HepG2 (cell line): Measurements from ENCODE around the gene ASXL1. TPM values are rescaled to one million over a fixed set of nuclear protein-coding genes. Genes with fewer than 3 reads are reported as not detected.

Experiments
- BORCS8-MEF2B ChIP-seq: sonication (generic); formaldehyde crosslinking; IDR thresholded peaks from 2 replicates; pipeline ENCODE4 v1.8.0; 2022; ENCODE audit warnings: mild to moderate bottlenecking, missing genetic modification reagents
- CHCHD3 ChIP-seq: sonication (generic); formaldehyde crosslinking; IDR thresholded peaks from 2 replicates; pipeline ENCODE4 v1.8.0; 2022; ENCODE audit warnings: mild to moderate bottlenecking, missing genetic modification reagents, moderate library complexity
- DPF2 ChIP-seq: sonication (generic); formaldehyde crosslinking; IDR thresholded peaks from 2 replicates; pipeline ENCODE4 v1.4.0; 2020; ENCODE audit warnings: mild to moderate bottlenecking, low read depth, missing genetic modification reagents, borderline replicate concordance
- GTF3A ChIP-seq: sonication (generic); formaldehyde crosslinking; conservative IDR thresholded peaks from 2 replicates; pipeline ENCODE4 v1.4.0; 2020; ENCODE audit warnings: mild to moderate bottlenecking, missing genetic modification reagents
- HMGXB4 ChIP-seq, 2 experiments: sonication (generic) in 1 of 2; formaldehyde crosslinking in 1 of 2; IDR thresholded peaks; 2 replicates each; pipeline versions ENCODE4 v1.4.0 to v1.6.1; 2018 to 2020; ENCODE audit warnings: missing genetic modification reagents in 2 of 2, borderline replicate concordance in 1 of 2, low read depth in 1 of 2, mild to moderate bottlenecking in 1 of 2, missing biosample characterization in 1 of 2
- KDM5A ChIP-seq: fragments of 200-600 bp; sonication (generic); IDR thresholded peaks from 2 replicates; pipeline ENCODE4 v1.7.0; 2018; ENCODE audit warnings: antibody characterized with exemption, mild to moderate bottlenecking, low read length, borderline replicate concordance
- KLF11 ChIP-seq: IDR thresholded peaks from 2 replicates; pipeline ENCODE4 v1.6.1; 2016; ENCODE audit warnings: missing compliant biosample characterization
- LBX2 ChIP-seq: sonication (generic); formaldehyde crosslinking; IDR thresholded peaks from 2 replicates; pipeline ENCODE4 v1.5.0; 2020; ENCODE audit warnings: missing genetic modification reagents, mild to moderate bottlenecking, borderline replicate concordance
- MXI1 ChIP-seq: IDR thresholded peaks from 3 replicates; pipeline ENCODE4 v1.6.1; 2012; ENCODE audit warnings: low read depth, low read length, inconsistent platforms, borderline replicate concordance
- MYNN ChIP-seq: sonication (generic); formaldehyde crosslinking; IDR thresholded peaks from 2 replicates; pipeline ENCODE4 v1.4.0; 2020; ENCODE audit warnings: mild to moderate bottlenecking, low read depth, missing genetic modification reagents
- MZF1 ChIP-seq: sonication (generic); formaldehyde crosslinking; IDR thresholded peaks from 2 replicates; pipeline ENCODE4 v1.8.1; 2023; ENCODE audit warnings: mild to moderate bottlenecking, missing genetic modification reagents, borderline replicate concordance
- NFYC ChIP-seq: IDR thresholded peaks from 2 replicates; pipeline ENCODE4 v1.6.1; 2016; ENCODE audit warnings: missing genetic modification reagents, missing compliant biosample characterization
- NR2F6 ChIP-seq, 2 experiments: IDR thresholded peaks; 2 replicates each; pipeline ENCODE4 v1.6.1; 2016; ENCODE audit warnings: antibody characterized with exemption in 1 of 2, mild to moderate bottlenecking in 1 of 2
- STAG1 ChIP-seq: sonication (generic); formaldehyde crosslinking; IDR thresholded peaks from 2 replicates; pipeline ENCODE4 v1.4.0; 2020; ENCODE audit warnings: missing genetic modification reagents
- YY1 ChIP-seq: IDR thresholded peaks from 2 replicates; pipeline ENCODE4 v1.6.1; 2011; ENCODE audit warnings: low read length, low read depth, moderate library complexity, mild to moderate bottlenecking; ENCODE audit not compliant: insufficient read depth, insufficient replicate concordance
- ZBTB21 ChIP-seq: sonication (generic); formaldehyde crosslinking; IDR thresholded peaks from 2 replicates; pipeline ENCODE4 v1.4.0; 2020; ENCODE audit warnings: missing genetic modification reagents
- ZNF230 ChIP-seq: sonication (generic); formaldehyde crosslinking; IDR thresholded peaks from 2 replicates; pipeline ENCODE4 v1.4.0; 2020; ENCODE audit warnings: mild to moderate bottlenecking, missing genetic modification reagents
- ZNF337 ChIP-seq: sonication (generic); formaldehyde crosslinking; IDR thresholded peaks from 2 replicates; pipeline ENCODE4 v1.5.1; 2020; ENCODE audit warnings: missing genetic modification reagents, low read depth, mild to moderate bottlenecking, borderline replicate concordance
- ZNF549 ChIP-seq: sonication (generic); formaldehyde crosslinking; IDR thresholded peaks from 2 replicates; pipeline ENCODE4 v1.5.0; 2020; ENCODE audit warnings: missing genetic modification reagents
- ZNF777 ChIP-seq: sonication (generic); formaldehyde crosslinking; IDR thresholded peaks from 2 replicates; pipeline ENCODE4 v1.4.0; 2020; ENCODE audit warnings: missing genetic modification reagents
- ZNF839 ChIP-seq: sonication (generic); formaldehyde crosslinking; IDR thresholded peaks from 2 replicates; pipeline ENCODE4 v1.4.0; 2020; ENCODE audit warnings: missing genetic modification reagents, mild to moderate bottlenecking, borderline replicate concordance
- polyA plus RNA-seq, 8 experiments: library from polyadenylated mRNA; depleted of rRNA in 3 of 8; stranded (reverse) in 7 of 8; unstranded in 1 of 8; fragments of >200 nt; fragmentation: Illumina TruSeq in 4 of 8; extraction: Trizol in 4 of 8; gene quantifications; 2 replicates each; pipeline versions ENCODE4 v1.2.1 to v1.2.3, GENCODE V29; 2011 to 2016; ENCODE audit warnings: low read depth in 4 of 8, missing spikeins in 1 of 8, mixed read lengths in 1 of 8; ENCODE audit not compliant: insufficient read depth in 1 of 8
- total RNA-seq, 5 experiments: library from RNA; depleted of rRNA; stranded (reverse); fragments of >200 nt; fragmentation: Illumina TruSeq; extraction: Trizol; gene quantifications; 2 replicates each; pipeline ENCODE4 v1.2.3, GENCODE V29; 2016; ENCODE audit warnings: low read depth in 1 of 5
- TF ChIP-seq, protein P1 (sequence below): sonication (generic); formaldehyde crosslinking; IDR thresholded peaks from 2 replicates; pipeline ENCODE4 v1.5.0; 2020; ENCODE audit warnings: mild to moderate bottlenecking, missing genetic modification reagents, moderate library complexity
- TF ChIP-seq, protein P2 (sequence below): sonication (generic); formaldehyde crosslinking; IDR thresholded peaks from 2 replicates; pipeline ENCODE4 v1.5.0; 2020; ENCODE audit warnings: mild to moderate bottlenecking, missing genetic modification reagents

The ASXL1 gene
- total and polyA plus RNA-seq, 2 of the 13 experiments (the other 11 are each of a cell fraction or from before 2014, with no cell fraction given) = 62.1 to 74.8 TPM

- peak; percentile 84 for TF ChIP-seq BORCS8-MEF2B (CRISPR knock-in tag)
- TF ChIP-seq GTF3A (CRISPR knock-in tag) = peak; percentile 96
- peak; percentile 44; the same call in 1 of the 3 replicates for TF ChIP-seq MXI1
- no peak for TF ChIP-seq ZNF777 (CRISPR knock-in tag)
- TF ChIP-seq NR2F6 (IDR thresholded peaks at IDR 0.05) = peak; percentile 35; the same call in 1 of the 2 replicates
- TF ChIP-seq NR2F6 (CRISPR knock-in tag; IDR thresholded peaks at IDR 0.05) = no peak; the same call in 1 of the 2 replicates
- peak; percentile 86 for TF ChIP-seq ZNF230 (CRISPR knock-in tag)
- TF ChIP-seq ZBTB21 (CRISPR knock-in tag) = no peak
- peak in 1 of 2 experiments; percentile 84; a peak in 2 of 4 replicates for TF ChIP-seq HMGXB4 (CRISPR knock-in tag; IDR thresholded peaks at IDR 0.05; ENCODE audit: borderline replicate concordance in 1 of 2, low read depth in 1 of 2)
- TF ChIP-seq NFYC (CRISPR knock-in tag) = no peak
- TF ChIP-seq YY1 = peak; percentile 50
- TF ChIP-seq LBX2 (CRISPR knock-in tag) = peak; percentile 69; the same call in 1 of the 2 replicates
- TF ChIP-seq, protein P1, sequence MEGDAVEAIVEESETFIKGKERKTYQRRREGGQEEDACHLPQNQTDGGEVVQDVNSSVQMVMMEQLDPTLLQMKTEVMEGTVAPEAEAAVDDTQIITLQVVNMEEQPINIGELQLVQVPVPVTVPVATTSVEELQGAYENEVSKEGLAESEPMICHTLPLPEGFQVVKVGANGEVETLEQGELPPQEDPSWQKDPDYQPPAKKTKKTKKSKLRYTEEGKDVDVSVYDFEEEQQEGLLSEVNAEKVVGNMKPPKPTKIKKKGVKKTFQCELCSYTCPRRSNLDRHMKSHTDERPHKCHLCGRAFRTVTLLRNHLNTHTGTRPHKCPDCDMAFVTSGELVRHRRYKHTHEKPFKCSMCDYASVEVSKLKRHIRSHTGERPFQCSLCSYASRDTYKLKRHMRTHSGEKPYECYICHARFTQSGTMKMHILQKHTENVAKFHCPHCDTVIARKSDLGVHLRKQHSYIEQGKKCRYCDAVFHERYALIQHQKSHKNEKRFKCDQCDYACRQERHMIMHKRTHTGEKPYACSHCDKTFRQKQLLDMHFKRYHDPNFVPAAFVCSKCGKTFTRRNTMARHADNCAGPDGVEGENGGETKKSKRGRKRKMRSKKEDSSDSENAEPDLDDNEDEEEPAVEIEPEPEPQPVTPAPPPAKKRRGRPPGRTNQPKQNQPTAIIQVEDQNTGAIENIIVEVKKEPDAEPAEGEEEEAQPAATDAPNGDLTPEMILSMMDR (CRISPR knock-in tag) = no peak
- no peak for TF ChIP-seq KDM5A
- TF ChIP-seq MYNN (CRISPR knock-in tag) = no peak
- TF ChIP-seq ZNF839 (CRISPR knock-in tag) = peak; percentile 88
- no peak for TF ChIP-seq STAG1 (CRISPR knock-in tag)
- TF ChIP-seq ZNF549 (CRISPR knock-in tag) = no peak
- no peak for TF ChIP-seq ZNF337 (CRISPR knock-in tag)
- TF ChIP-seq DPF2 = 0 out of 2 replicates have a peak, but pooled peaks have one; percentile 73
- no peak; the same call in 1 of the 2 replicates for TF ChIP-seq CHCHD3 (CRISPR knock-in tag)
- no peak for TF ChIP-seq MZF1 (CRISPR knock-in tag)
- TF ChIP-seq KLF11 = peak; percentile 56
- TF ChIP-seq, protein P2, sequence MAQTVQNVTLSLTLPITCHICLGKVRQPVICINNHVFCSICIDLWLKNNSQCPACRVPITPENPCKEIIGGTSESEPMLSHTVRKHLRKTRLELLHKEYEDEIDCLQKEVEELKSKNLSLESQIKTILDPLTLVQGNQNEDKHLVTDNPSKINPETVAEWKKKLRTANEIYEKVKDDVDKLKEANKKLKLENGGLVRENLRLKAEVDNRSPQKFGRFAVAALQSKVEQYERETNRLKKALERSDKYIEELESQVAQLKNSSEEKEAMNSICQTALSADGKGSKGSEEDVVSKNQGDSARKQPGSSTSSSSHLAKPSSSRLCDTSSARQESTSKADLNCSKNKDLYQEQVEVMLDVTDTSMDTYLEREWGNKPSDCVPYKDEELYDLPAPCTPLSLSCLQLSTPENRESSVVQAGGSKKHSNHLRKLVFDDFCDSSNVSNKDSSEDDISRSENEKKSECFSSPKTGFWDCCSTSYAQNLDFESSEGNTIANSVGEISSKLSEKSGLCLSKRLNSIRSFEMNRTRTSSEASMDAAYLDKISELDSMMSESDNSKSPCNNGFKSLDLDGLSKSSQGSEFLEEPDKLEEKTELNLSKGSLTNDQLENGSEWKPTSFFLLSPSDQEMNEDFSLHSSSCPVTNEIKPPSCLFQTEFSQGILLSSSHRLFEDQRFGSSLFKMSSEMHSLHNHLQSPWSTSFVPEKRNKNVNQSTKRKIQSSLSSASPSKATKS (CRISPR knock-in tag) = no peak
Measured at GRCh38 chr20:32474967-32475811, 117.1 kb downstream of the ASXL1 start (continued).
